Neuron (in vitro differentiated cells): ENCODE data around the gene SOS1.
"Not testable (repeated sequence)": the region's sequence is repeated elsewhere in the genome, so short reads cannot be mapped to it uniquely, and the experiment has no call there.

Source experiments
- H2AFZ ChIP-seq: one replicate; pipeline ENCODE4 v1.6.1; 2013; ENCODE audit warnings: low read depth, mild to moderate bottlenecking, inconsistent platforms, low read length, moderate library complexity
- H3K27me3 ChIP-seq: one replicate; pipeline ENCODE4 v1.6.1; 2013; ENCODE audit warnings: low read length; ENCODE audit not compliant: insufficient read depth
- H3K36me3 ChIP-seq: one replicate; pipeline ENCODE4 v1.6.1; 2013; ENCODE audit warnings: low read length; ENCODE audit not compliant: insufficient read depth
- H3K4me1 ChIP-seq: one replicate; pipeline ENCODE4 v1.6.1; 2013; ENCODE audit warnings: low read length; ENCODE audit not compliant: insufficient read depth
- H3K4me3 ChIP-seq: 2 replicates; pipeline ENCODE4 v1.5.1; 2013; ENCODE audit warnings: mild to moderate bottlenecking, low read length, moderate library complexity
- H3K9me3 ChIP-seq: one replicate; pipeline ENCODE4 v1.6.1; 2013; ENCODE audit warnings: low read length

The SOS1 gene

DNA sequence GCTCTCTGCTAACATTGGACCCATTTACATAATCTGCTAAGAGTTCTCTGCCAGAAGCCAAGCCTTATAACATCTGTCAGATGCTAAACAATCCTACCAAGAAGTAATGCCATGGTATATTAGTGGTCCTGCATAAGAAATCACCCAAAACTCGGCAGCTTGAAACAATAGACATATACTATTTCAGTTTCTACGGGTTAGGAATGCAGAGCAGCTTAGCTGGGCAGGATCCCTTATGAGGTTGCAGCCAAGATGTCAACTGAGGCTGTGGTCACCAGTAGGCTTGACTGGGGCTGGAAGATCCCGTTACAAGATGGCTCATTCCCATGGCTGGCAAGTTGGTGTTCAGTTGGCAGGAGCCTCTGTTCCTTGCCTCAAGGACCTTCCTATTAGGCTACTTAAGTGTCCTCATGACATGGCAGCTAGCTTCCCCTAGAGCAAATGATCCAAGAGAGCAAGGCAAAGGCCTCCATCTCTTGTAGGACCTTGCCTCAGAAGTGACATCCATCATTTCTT is 25.1 kb upstream of the SOS1 start:
- Histone ChIP-seq H3K4me1 (peaks cover 7% of the 10 kb centered on the region), H2AFZ (no peak overlapping the region)

GRCh38 chr2:39144416-39144815 is 23.6 kb upstream of the SOS1 start:
- Histone ChIP-seq H2AFZ (no peak overlapping the region), H3K4me1 (peaks cover 8% of the 10 kb centered on the region), H3K9me3 (no peaks in the 10 kb centered on the region), H3K36me3 (no peaks in the 10 kb centered on the region), H3K4me3 (no peak overlapping the region), H3K27me3 (no peaks in the 10 kb centered on the region)

More for the DNA sequence above, 25.1 kb upstream of the SOS1 start:
- Histone ChIP-seq H3K9me3 (no peaks in the 10 kb centered on the region), H3K27me3 (no peaks in the 10 kb centered on the region), H3K36me3 (no peaks in the 10 kb centered on the region), H3K4me3 (no peak overlapping the region)

GRCh38 chr2:39142904-39143605 is 22.2 kb upstream of the SOS1 start:
- no peaks in the 10 kb centered on the region for H3K36me3 ChIP-seq
- H3K4me3 ChIP-seq: no peak overlapping the region
- no peaks in the 10 kb centered on the region for H3K27me3 ChIP-seq
- H2AFZ ChIP-seq: no peak overlapping the region
- no peaks in the 10 kb centered on the region for H3K9me3 ChIP-seq
- peaks cover 8% of the 10 kb centered on the region for H3K4me1 ChIP-seq

DNA sequence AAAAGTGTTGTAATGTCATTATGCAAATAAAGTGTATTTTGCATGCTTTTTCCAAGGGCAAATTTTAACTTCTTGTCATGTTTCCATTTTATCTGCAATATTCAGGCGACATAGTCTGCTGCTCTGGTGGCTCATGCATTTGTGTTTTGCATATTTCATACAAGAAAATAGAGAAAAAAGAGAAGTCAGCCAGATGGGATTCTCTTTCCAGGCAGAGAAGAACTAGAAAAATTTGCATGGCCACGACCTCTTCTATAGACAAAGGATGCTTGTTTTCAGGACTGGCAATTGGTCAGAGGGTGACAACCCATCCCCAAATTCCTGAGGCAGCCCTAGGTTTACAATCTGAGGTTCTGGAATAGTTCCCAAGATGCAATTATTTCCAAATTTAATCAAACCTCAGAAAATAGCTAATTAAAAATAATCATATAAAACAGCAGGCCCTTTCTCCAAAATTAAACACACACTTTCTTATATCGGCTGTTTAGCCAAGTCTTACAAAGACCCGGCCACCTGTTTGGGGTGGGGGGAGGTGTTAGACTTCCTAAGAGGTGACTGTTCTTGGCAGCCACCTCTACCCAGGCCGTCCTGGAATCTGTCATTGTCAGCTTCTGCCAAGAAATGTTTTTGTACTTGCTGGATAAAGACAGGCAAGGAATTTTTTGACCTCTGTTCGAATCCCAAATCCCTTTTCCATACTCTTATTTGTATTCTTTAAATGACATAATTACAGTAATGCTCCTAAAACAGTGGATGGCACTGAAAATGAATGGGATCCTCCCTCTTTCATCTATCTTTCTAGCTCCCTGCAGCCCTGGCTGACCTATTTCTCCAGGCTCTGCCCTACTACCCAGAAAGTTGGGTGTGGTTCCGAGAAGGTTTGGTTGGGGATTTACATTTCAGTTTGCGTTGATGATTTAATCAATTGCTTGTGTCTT is 20.8 kb upstream of the SOS1 start:
- H3K27me3 ChIP-seq: no peaks in the 10 kb centered on the region
- H2AFZ ChIP-seq: no peak overlapping the region
- H3K4me3 ChIP-seq: no peak overlapping the region
- no peaks in the 10 kb centered on the region for H3K9me3 ChIP-seq
- no peaks in the 10 kb centered on the region for H3K36me3 ChIP-seq
- peaks cover 8% of the 10 kb centered on the region for H3K4me1 ChIP-seq

DNA sequence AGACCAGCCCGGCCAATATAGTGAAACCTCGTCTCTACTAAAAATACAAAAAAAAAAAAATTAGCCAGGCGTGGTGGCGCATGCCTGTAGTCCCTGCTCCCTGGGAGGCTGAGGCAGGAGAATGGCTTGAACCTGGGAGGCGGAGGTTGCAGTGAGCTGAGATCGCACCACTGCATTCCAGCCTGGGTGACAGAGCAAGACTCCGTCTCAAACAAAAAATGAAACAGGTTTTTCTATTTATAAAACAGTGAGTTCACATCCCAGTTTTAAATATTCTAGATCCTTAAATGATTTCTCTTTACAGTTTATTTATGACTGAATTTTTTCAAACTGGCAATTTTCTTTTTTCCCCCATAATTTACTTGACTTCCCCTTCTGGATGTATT is 20.1 kb upstream of the SOS1 start:
- H3K27me3 ChIP-seq, H3K4me3 ChIP-seq, H3K36me3 ChIP-seq, H3K9me3 ChIP-seq, H2AFZ ChIP-seq, H3K4me1 ChIP-seq: not testable (repeated sequence)

- H3K9me3 ChIP-seq: no peaks in the 10 kb centered on the region
- H3K4me1 ChIP-seq: peaks cover 8% of the 10 kb centered on the region
- no peaks in the 10 kb centered on the region for H3K27me3 ChIP-seq
- H2AFZ ChIP-seq: no peak overlapping the region
- no peak overlapping the region for H3K4me3 ChIP-seq
- H3K36me3 ChIP-seq: no peaks in the 10 kb centered on the region
Measured at GRCh38 chr2:39140322-39140847, 19.5 kb upstream of the SOS1 start.

DNA sequence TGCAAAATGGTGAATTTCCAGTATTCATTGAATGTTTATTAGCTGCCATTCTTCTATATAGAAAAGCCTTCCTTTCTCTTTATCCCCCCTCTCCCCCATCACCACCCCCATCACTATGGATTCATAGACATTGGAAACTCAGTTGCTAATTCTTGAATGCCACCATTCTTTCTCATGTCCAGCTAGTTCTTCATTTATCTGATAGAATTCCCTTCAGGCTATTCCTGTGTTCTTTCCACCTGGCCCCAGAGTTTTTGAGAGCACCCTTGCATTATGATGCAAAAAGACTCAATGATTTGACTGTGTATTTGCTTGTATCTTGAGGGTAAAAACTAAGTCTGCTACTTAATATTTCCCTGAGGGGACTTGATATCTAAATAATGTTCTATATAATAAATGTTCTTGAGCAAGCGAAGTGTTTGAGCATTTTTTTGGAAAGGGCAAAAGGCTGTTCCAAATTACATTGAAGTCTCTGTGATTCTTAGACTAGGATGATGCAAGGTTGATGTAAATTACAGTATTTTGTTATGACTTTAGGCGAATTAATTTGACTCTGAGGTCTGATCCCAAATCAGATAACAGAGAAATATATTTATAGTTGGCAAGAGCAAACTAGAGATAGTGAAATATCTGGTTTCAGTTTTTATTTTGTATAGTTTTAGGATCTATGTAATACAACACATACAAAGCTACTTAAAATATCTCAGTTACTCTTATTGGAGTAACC is 18.8 kb upstream of the SOS1 start:
- H3K36me3 ChIP-seq: no peaks in the 10 kb centered on the region
- peaks cover 8% of the 10 kb centered on the region for H3K4me1 ChIP-seq
- no peaks in the 10 kb centered on the region for H3K27me3 ChIP-seq
- H3K4me3 ChIP-seq: no peak overlapping the region
- H3K9me3 ChIP-seq: no peaks in the 10 kb centered on the region
- no peak overlapping the region for H2AFZ ChIP-seq

DNA sequence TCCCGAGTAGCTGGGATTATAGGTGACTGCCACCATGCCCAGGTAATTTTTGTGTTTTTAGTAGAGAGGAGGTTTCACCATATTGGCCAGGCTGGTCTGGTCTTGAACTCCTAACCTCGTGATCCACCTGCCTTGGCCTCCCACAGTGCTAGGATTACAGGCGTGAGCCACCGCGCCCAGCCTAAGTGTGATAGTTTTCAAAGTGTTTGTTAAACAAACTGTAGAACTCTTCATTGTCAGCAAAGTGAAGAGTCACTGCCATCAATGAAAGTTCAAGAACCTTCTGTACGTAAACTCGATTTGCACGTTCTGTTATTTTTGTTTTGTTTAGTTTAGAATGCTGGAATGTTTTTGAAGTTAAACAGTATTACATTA is 18.0 kb upstream of the SOS1 start:
- H3K4me3 ChIP-seq: no peak overlapping the region
- H2AFZ ChIP-seq: no peak overlapping the region
- peaks cover 8% of the 10 kb centered on the region for H3K4me1 ChIP-seq
- H3K9me3 ChIP-seq: no peaks in the 10 kb centered on the region
- H3K27me3 ChIP-seq: no peaks in the 10 kb centered on the region
- no peaks in the 10 kb centered on the region for H3K36me3 ChIP-seq

GRCh38 chr2:39138187-39138836 is 17.5 kb upstream of the SOS1 start:
- H2AFZ ChIP-seq, H3K36me3 ChIP-seq, H3K9me3 ChIP-seq, H3K4me3 ChIP-seq, H3K27me3 ChIP-seq, H3K4me1 ChIP-seq: not testable (repeated sequence)

DNA sequence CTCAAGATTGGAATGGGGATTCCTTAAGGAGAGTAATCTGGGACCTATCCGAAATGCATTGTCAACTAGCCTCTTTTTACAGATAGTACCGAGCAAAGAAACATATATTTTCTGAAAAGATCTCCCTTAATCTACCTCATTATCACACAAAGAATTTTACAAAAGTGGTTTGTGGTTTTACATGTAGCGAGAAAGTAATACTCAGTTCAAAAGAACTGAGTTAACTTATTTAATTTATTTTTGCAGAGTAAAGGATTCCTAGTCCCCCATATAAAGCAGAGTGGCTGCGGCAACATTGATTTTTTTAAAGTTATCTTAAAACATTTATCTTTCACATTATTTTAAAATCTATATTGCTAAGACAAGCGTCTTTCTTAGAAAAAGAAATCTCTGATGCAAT is 15.9 kb upstream of the SOS1 start:
- no peaks in the 10 kb centered on the region for H3K9me3 ChIP-seq

GRCh38 chr2:39135690-39136259 is 14.9 kb upstream of the SOS1 start:
- no peak overlapping the region for H3K4me3 ChIP-seq
- H3K36me3 ChIP-seq: no peaks in the 10 kb centered on the region

More for the DNA sequence above, 15.9 kb upstream of the SOS1 start:
- peaks cover 8% of the 10 kb centered on the region for H3K4me1 ChIP-seq
- no peak overlapping the region for H2AFZ ChIP-seq
- H3K27me3 ChIP-seq: no peaks in the 10 kb centered on the region
- H3K4me3 ChIP-seq: no peak overlapping the region
- H3K36me3 ChIP-seq: no peaks in the 10 kb centered on the region

DNA sequence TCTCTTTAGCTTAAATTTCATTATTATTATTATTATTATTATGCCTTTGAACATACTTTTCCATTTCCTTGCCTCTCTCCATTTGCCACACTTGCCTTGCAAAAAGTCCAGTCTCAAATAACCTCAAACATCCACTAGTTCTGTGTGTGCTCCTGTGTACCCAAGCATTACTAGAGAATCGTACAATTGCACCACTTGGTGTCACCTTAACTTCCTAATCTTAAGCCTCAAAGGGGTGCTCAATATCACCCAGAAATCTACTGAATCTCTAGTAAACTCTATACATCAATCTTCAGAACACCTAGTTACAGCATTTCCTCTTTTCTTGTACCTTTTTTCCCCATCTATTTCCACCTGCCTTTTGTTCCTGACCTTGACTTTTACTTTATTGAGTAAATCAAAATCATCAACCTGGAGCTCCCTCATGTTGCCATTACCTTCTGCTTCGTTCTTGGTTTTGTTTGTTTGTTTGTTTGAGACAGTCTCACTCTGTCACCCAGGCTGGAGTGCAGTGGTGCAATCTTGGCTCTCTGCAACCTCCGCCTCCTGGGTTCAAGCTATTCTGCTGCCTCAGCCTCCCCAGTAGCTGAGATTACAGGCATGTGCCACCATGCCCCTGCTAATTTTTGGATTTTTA is 12.5 kb upstream of the SOS1 start:
- Histone ChIP-seq H3K27me3 (no peaks in the 10 kb centered on the region), H3K4me1 (no peaks in the 10 kb centered on the region), H3K9me3 (no peaks in the 10 kb centered on the region), H2AFZ (no peak overlapping the region), H3K4me3 (no peak overlapping the region), H3K36me3 (no peaks in the 10 kb centered on the region)

More at GRCh38 chr2:39135690-39136259, 14.9 kb upstream of the SOS1 start:
- Histone ChIP-seq H3K9me3 (no peaks in the 10 kb centered on the region), H3K4me1 (no peaks in the 10 kb centered on the region), H3K27me3 (no peaks in the 10 kb centered on the region), H2AFZ (no peak overlapping the region)
